DMS79 (cell line): Measurements from ENCODE around the gene N4BP2L1.

ENCODE experiments used
- DNase-seq: peaks from one replicate; lab custom pipeline; 2025; lab: John Stamatoyannopoulos, UW

The N4BP2L1 gene

GRCh38 chr13:32431361-32431760 lies 3.4 kb upstream of the N4BP2L1 start:
- no peak for DNase-seq

GRCh38 chr13:32430018-32430747 lies 2.3 kb upstream of the N4BP2L1 start:
- DNase-seq: no peak

GRCh38 chr13:32429433-32429909 lies 1.5 kb upstream of the N4BP2L1 start:
- no peak for DNase-seq

GRCh38 chr13:32428581-32429432 lies 877 bp upstream of the N4BP2L1 start:
- no peak for DNase-seq

GRCh38 chr13:32426990-32427851 lies 709 bp downstream of the N4BP2L1 start:
- no peak for DNase-seq

GRCh38 chr13:32426191-32426989 lies 1.5 kb downstream of the N4BP2L1 start:
- DNase-seq: peak; percentile 32

GRCh38 chr13:32425158-32425557 lies 2.8 kb downstream of the N4BP2L1 start:
- DNase-seq: no peak

- DNase-seq: no peak
Observed at GRCh38 chr13:32423592-32423991, 4.3 kb downstream of the N4BP2L1 start.

- no peak for DNase-seq
Observed at GRCh38 chr13:32419862-32420261, 8.1 kb downstream of the N4BP2L1 start.

- DNase-seq: no peak
Observed at GRCh38 chr13:32417995-32418394, 9.9 kb downstream of the N4BP2L1 start.

GRCh38 chr13:32415019-32415418 lies 12.9 kb downstream of the N4BP2L1 start:
- DNase-seq: no peak

GRCh38 chr13:32414580-32414979 lies 13.3 kb downstream of the N4BP2L1 start:
- DNase-seq: no peak

GRCh38 chr13:32413284-32413683 lies 14.6 kb downstream of the N4BP2L1 start:
- DNase-seq: no peak

GRCh38 chr13:32409561-32410421 lies 18.1 kb downstream of the N4BP2L1 start:
- DNase-seq: peak; percentile 38

GRCh38 chr13:32409001-32409313 lies 19.0 kb downstream of the N4BP2L1 start:
- peak; percentile 35 for DNase-seq

- DNase-seq: peak; percentile 31
Observed at GRCh38 chr13:32408296-32409000, 19.5 kb downstream of the N4BP2L1 start.

- DNase-seq: no peak
Observed at GRCh38 chr13:32407854-32408253, 20.1 kb downstream of the N4BP2L1 start.

- no peak for DNase-seq
Observed at GRCh38 chr13:32403108-32403507, 24.8 kb downstream of the N4BP2L1 start.

GRCh38 chr13:32391101-32391619 lies 36.8 kb downstream of the N4BP2L1 start:
- DNase-seq: no peak

GRCh38 chr13:32390484-32390883 lies 37.4 kb downstream of the N4BP2L1 start:
- DNase-seq: no peak
